Fibroblast of lung (primary cell): ENCODE results near the gene ASTL. TPM values are rescaled to one million over a fixed set of nuclear protein-coding genes. Genes with fewer than 3 reads are reported as not detected.

Source experiments
- DNase-seq, 2 donors: peaks; one replicate each; pipeline versions ENCODE4 v3.0.0 to v3.0.0-alpha.2; 2010; ENCODE audit warnings: low read depth in 2 of 2
- H2AFZ ChIP-seq: 2 replicates; pipeline ENCODE4 v1.5.1; 2012; ENCODE audit warnings: low read length, control low read depth, inconsistent platforms
- H3K27ac ChIP-seq: 2 replicates; pipeline ENCODE4 v1.5.1; 2011; ENCODE audit warnings: low read length, control low read depth; ENCODE audit not compliant: insufficient read depth
- H3K27me3 ChIP-seq: 2 replicates; pipeline ENCODE4 v1.5.1; 2011; ENCODE audit warnings: mild to moderate bottlenecking, low read length; ENCODE audit not compliant: control insufficient read depth, insufficient read depth
- H3K36me3 ChIP-seq: 2 replicates; pipeline ENCODE4 v1.5.1; 2011; ENCODE audit warnings: low read length; ENCODE audit not compliant: control insufficient read depth, insufficient read depth
- H3K4me1 ChIP-seq: 2 replicates; pipeline ENCODE4 v1.5.1; 2011; ENCODE audit warnings: low read length; ENCODE audit not compliant: control insufficient read depth, insufficient read depth; ENCODE audit errors: extremely low read depth
- H3K4me2 ChIP-seq: 2 replicates; pipeline ENCODE4 v1.5.1; 2011; ENCODE audit warnings: low read length, control low read depth; ENCODE audit not compliant: insufficient read depth; ENCODE audit errors: extremely low read depth
- H3K4me3 ChIP-seq, 4 experiments: fragments of 200-600 bp in 1 of 4; sonication (generic) in 1 of 4; replicated peaks in 1 of 4; 2 replicates each; pipeline ENCODE4 v1.5.1; 2011 to 2016; ENCODE audit warnings: low read length in 4 of 4, low read depth in 3 of 4, mild to moderate bottlenecking in 3 of 4, control low read depth in 2 of 4, inconsistent platforms in 1 of 4, mixed read lengths in 1 of 4; ENCODE audit not compliant: insufficient read depth in 1 of 4; ENCODE audit errors: control extremely low read depth in 1 of 4
- H3K79me2 ChIP-seq: 2 replicates; pipeline ENCODE4 v1.5.1; 2012; ENCODE audit warnings: mild to moderate bottlenecking, low read length, inconsistent platforms; ENCODE audit not compliant: control insufficient read depth, insufficient read depth
- H3K9ac ChIP-seq: 2 replicates; pipeline ENCODE4 v1.5.1; 2011; ENCODE audit warnings: mild to moderate bottlenecking, low read length, control low read depth; ENCODE audit not compliant: insufficient read depth
- H3K9me3 ChIP-seq: 2 replicates; pipeline ENCODE4 v1.5.1; 2012; ENCODE audit warnings: low read depth, low read length; ENCODE audit not compliant: control insufficient read depth, insufficient read depth
- H4K20me1 ChIP-seq: 2 replicates; pipeline ENCODE4 v1.5.1; 2011; ENCODE audit warnings: low read length; ENCODE audit not compliant: control insufficient read depth, insufficient read depth; ENCODE audit errors: extremely low read depth
- EZH2 ChIP-seq: IDR thresholded peaks from 2 replicates; pipeline ENCODE4 v1.5.1; 2012; ENCODE audit warnings: low read length, control low read depth, mild to moderate bottlenecking; ENCODE audit errors: missing control alignments
- polyA plus RNA-seq, 2 donors: library from polyadenylated mRNA; depleted of rRNA in 1 of 2; stranded (reverse) in 1 of 2; unstranded in 1 of 2; fragments of >200 nt; gene quantifications; 2 replicates each; pipeline ENCODE4 v1.2.1, GENCODE V29; 2011 to 2012; ENCODE audit warnings: missing spikeins in 1 of 2
- total RNA-seq: library from RNA; depleted of rRNA; stranded (reverse); fragments of >200 nt; gene quantifications from 2 replicates; pipeline ENCODE4 v1.2.1, GENCODE V29; 2014
- TF ChIP-seq, protein P1 (sequence below), 2 donors: IDR thresholded peaks in 1 of 2; conservative IDR thresholded peaks in 1 of 2; 1 replicate in 1 of 2; 2 replicates in 1 of 2; pipeline ENCODE4 v1.5.1; 2011 to 2012; ENCODE audit warnings: low read length in 2 of 2, control low read depth in 1 of 2, inconsistent platforms in 1 of 2, low read depth in 1 of 2, mild to moderate bottlenecking in 1 of 2

Gene ASTL
- total and polyA plus RNA-seq, 2 donors (not counting 1 experiment from before 2014, with no cell fraction given) = not detected

DNA sequence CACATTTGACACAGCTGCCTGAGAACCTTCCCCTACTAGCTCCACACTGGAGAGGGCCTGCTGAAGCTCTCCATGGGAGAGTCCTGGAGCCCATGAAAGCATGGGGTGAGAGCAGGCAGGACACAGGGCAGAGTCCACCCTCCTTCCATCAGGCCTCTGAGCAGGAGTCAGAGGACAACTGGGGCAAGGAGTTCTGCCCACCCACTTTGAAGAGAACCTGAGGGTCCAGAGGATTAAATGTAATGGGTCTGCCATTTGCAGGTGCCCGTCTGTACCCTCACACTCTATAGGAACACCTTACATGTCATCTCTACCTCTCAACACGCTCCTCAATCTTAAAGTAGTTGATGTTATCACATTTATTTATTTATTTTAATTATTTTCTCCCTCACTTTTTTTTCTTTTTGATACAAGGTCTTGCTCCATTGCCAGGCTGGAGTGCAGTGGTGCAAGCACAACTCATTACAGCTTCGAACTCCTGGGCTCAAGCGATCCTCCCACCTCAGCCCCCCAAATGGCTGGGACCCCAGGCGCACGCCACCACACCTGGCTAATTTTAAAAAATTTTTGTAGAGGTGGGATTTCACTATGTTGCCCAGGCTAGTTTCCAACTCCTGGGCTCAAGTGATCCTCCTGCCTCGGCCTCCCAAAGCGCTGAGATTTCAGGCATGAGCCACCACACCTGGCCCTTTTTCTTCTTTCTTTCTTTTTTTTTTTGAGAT is 32.1 kb downstream of the ASTL start:
- Histone ChIP-seq H3K4me2 (no peak overlapping the region), H3K36me3 (no peaks in the 10 kb centered on the region), H3K9ac (no peak overlapping the region), H2AFZ (no peak overlapping the region), H3K79me2 (no peaks in the 10 kb centered on the region), H3K4me3 (no peak overlapping the region), H3K27ac (no peak overlapping the region), H4K20me1 (no peaks in the 10 kb centered on the region), H3K9me3 (no peaks in the 10 kb centered on the region), H3K4me1 (no peaks in the 10 kb centered on the region), H3K27me3 (peaks cover 10% of the 10 kb centered on the region)
- DNase-seq = no peak
- TF ChIP-seq EZH2 = no peak
- TF ChIP-seq, protein P1, sequence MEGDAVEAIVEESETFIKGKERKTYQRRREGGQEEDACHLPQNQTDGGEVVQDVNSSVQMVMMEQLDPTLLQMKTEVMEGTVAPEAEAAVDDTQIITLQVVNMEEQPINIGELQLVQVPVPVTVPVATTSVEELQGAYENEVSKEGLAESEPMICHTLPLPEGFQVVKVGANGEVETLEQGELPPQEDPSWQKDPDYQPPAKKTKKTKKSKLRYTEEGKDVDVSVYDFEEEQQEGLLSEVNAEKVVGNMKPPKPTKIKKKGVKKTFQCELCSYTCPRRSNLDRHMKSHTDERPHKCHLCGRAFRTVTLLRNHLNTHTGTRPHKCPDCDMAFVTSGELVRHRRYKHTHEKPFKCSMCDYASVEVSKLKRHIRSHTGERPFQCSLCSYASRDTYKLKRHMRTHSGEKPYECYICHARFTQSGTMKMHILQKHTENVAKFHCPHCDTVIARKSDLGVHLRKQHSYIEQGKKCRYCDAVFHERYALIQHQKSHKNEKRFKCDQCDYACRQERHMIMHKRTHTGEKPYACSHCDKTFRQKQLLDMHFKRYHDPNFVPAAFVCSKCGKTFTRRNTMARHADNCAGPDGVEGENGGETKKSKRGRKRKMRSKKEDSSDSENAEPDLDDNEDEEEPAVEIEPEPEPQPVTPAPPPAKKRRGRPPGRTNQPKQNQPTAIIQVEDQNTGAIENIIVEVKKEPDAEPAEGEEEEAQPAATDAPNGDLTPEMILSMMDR (conservative IDR thresholded peaks at IDR 0.05 in 1 of 2, IDR thresholded peaks at IDR 0.05 in 1 of 2; ENCODE audit: low read depth in 1 of 2, low read length in 2 of 2) = no peak

DNA sequence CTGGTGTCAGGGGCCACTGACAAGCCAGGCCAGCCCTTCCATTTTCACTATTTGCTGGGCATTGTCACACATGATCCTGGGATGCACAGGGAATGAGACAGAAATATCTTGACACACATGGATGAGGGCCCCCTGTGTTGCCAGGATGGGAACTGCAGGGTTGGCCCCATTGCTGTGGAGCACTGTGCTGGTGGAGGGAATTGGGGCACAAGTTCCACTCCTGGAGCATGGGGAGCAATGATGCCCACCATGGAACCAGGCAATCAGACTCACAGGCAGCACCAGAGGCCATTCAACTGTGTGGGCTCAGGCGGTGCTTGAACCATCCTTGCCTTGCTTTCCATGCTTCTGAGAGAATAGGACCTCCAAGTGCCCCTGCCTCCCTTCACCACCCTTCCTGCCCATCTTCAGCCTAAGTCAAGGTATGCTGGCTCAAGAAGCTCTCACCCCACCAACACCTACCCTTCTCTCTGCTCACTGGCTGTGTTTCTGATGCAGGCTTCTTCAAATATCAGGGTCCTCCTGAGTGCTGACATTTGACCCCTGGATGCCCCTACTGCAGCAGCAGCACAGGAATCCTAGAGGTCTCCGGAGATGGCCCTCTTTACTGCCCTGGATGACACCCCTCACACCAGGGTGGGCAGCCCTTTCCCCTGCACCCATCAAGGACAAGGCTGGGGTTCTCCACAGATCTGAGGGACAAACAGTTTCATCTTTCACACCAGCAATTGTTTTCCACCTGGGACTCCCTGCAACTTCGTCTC is 33.0 kb downstream of the ASTL start:
- Histone ChIP-seq H3K9me3 (no peaks in the 10 kb centered on the region), H3K36me3 (no peaks in the 10 kb centered on the region), H3K27me3 (peaks cover 10% of the 10 kb centered on the region), H2AFZ (no peak overlapping the region), H3K79me2 (no peaks in the 10 kb centered on the region), H3K9ac (no peak overlapping the region), H3K4me3 (no peak overlapping the region), H3K4me2 (no peak overlapping the region), H3K27ac (no peak overlapping the region), H4K20me1 (no peaks in the 10 kb centered on the region), H3K4me1 (no peaks in the 10 kb centered on the region)
- no peak for TF ChIP-seq EZH2
- TF ChIP-seq, protein P1 (conservative IDR thresholded peaks at IDR 0.05 in 1 of 2, IDR thresholded peaks at IDR 0.05 in 1 of 2; ENCODE audit: low read depth in 1 of 2, low read length in 2 of 2) = no peak
- DNase-seq = no peak

DNA sequence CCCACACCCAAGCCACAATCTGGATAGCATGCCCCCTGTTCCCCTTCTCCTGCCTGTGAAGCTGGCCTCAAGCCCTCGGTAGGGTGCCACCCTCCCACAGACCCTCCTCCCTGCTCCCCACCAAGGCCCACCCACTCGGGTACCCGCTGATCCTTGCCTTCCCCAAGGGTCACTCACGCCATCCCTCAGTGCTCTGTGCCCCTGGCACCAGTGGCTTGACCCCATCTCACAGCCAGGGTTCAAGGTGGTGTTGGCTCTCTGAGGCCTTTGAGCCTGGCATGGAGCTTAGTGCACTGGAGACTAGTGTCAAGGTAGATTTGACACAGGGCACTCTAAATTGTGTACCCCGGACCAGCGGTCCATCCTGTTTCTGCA is 33.8 kb downstream of the ASTL start:
- Histone ChIP-seq H3K9me3 (no peaks in the 10 kb centered on the region), H3K36me3 (no peaks in the 10 kb centered on the region), H3K4me1 (no peaks in the 10 kb centered on the region), H3K27ac (no peak overlapping the region), H4K20me1 (no peaks in the 10 kb centered on the region), H2AFZ (no peak overlapping the region), H3K9ac (no peak overlapping the region), H3K4me2 (no peak overlapping the region), H3K27me3 (peaks cover 6% of the 10 kb centered on the region), H3K79me2 (no peaks in the 10 kb centered on the region), H3K4me3 (no peak overlapping the region)
- TF ChIP-seq, protein P1 (conservative IDR thresholded peaks at IDR 0.05 in 1 of 2, IDR thresholded peaks at IDR 0.05 in 1 of 2; ENCODE audit: low read depth in 1 of 2, low read length in 2 of 2) = no peak
- TF ChIP-seq EZH2 = no peak
- no peak for DNase-seq
